Pancreas (tissue), 10 donors: ENCODE data around the gene PKHD1. TPM values are rescaled to one million over a fixed set of nuclear protein-coding genes. Genes with fewer than 3 reads are reported as not detected.
A peak's percentile ranks its signal among the peaks of the same experiment; 100 is the strongest.

Source experiments
- ATAC-seq, 4 donors: fragments of 200-7000 bp; cut with Tn5 transposase; one replicate each; pipeline versions ENCODE4 v1.8.0 to v1.9.1; 2020; ENCODE audit warnings: mild to moderate bottlenecking in 4 of 4, moderate library complexity in 4 of 4
- DNase-seq, 6 donors: peaks; one replicate each; pipeline ENCODE4 v3.0.0-alpha.2; 2020
- FAIRE-seq: peaks from 2 replicates; lab custom pipeline; 2012; peaks lifted over from hg19 to GRCh38; lab: Jason Lieb, UNC
- H3K27ac ChIP-seq, 4 donors: fragments of 200-600 bp; sonication (generic); 1 replicate in 3 of 4; 2 replicates in 1 of 4; pipeline versions ENCODE4 v1.5.0 to v1.8.0; 2020
- H3K27me3 ChIP-seq, 4 donors: fragments of 200-600 bp; one replicate each; pipeline ENCODE4 v1.8.0; 2021
- H3K36me3 ChIP-seq, 3 donors: fragments of 200-600 bp; sonication (generic) in 1 of 3; one replicate each; pipeline versions ENCODE4 v1.5.0 to v1.8.0; 2020 to 2021
- H3K4me1 ChIP-seq, 3 donors: fragments of 200-600 bp; one replicate each; pipeline ENCODE4 v1.8.0; 2021
- H3K4me3 ChIP-seq, 4 donors: fragments of 200-600 bp; sonication (generic) in 2 of 4; one replicate each; pipeline versions ENCODE4 v1.5.0 to v1.8.0; 2020 to 2021
- H3K9me3 ChIP-seq, 4 donors: fragments of 200-600 bp; one replicate each; pipeline ENCODE4 v1.8.0; 2021
- WGBS, 2 donors: extraction: QIAGEN DNeasy Blood & Tissue Kit; methylation state at CpG; one replicate each; pipeline ENCODE4 v1.1.7; 2013; 5-methylcytosine and 5-hydroxymethylcytosine counted together
- intact Hi-C, 3 donors: fragments of 100-400 bp; cut with DNase I; formaldehyde crosslinking; loops; one replicate each; pipeline versions ENCODE4 v1.11.1 to v1.14.2; 2022
- polyA plus RNA-seq, 2 donors: library from polyadenylated mRNA; stranded (reverse); fragments of 200-250 nt; gene quantifications; one replicate each; pipeline ENCODE4 v1.2.3, GENCODE V29; 2013
- total RNA-seq, 6 donors: library from RNA; stranded (reverse); fragmentation: NEBNext Ultra II Directional in 4 of 6; extraction: Animal tissue kit (Norgen Biotek cat#: 25700) in 4 of 6; gene quantifications; one replicate each; pipeline versions ENCODE4 v1.2.1 to v1.2.4, GENCODE V29; 2021 to 2023
- TF ChIP-seq, protein P1 (sequence below), 4 donors: fragments of 200-600 bp; sonication (generic) in 3 of 4; IDR thresholded peaks; one replicate each; pipeline versions ENCODE4 v1.5.0 to v1.8.0; 2021; ENCODE audit warnings: antibody characterized with exemption in 4 of 4
- donor health status: healthy with polysubstance abuse.
- donor health status: DM: no; HTN: no; CAD: no; lungs with moderate emphysema.
- donor health status: DM: no; HTN: no; CAD: no.
- donor health status: control.
- donor health status: control.
- donor health status: Bipolar disorder and iron deficiency.
- donor health status: DM: yes; HTN: yes; CAD: no.
- donor health status: DM: no; HTN: no; CAD: no.
- donor health status: DM: no; HTN: no; CAD: no.
- donor health status: DM: yes; HTN: yes; CAD: no.

Gene PKHD1
- total and polyA plus RNA-seq, 8 donors: 6.4 to 33.0 (median 16.3) TPM

DNA sequence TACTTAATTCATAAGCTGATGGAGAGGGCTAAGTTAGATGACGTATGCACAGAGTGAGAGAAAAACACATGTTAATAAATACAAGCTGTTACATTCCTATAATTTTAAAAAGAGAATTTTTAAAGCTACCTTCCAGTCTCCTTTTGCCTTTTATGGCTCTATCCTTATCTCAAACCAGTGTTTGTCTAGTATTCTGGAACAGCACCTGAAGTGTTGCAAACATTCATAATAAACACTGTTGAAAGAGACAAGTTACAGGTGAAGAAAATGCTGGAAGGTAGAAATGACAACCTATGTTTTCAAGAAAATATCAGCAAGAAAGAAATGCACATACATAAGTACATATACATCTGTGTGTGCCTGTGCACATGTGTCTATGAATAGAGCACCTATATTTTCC, 409.1 kb downstream of the PKHD1 start:
- H3K27me3 ChIP-seq: no peaks in the 10 kb centered on the region
- peak overlapping the region in 2 of 4 donors; percentile 52 to 63 for H3K27ac ChIP-seq
- DNase-seq (no peak), ATAC-seq (peak in 3 of 4 donors; percentile 24 to 58 (median 33)), FAIRE-seq (no peak)
- no peaks in the 10 kb centered on the region for H3K9me3 ChIP-seq
- 38 to 43% methylated on average over 1 of the region's 1 CpG for WGBS, 2 donors
- intact Hi-C loops: no loop called here
- no peak overlapping the region for H3K4me3 ChIP-seq
- H3K36me3 ChIP-seq: no peaks in the 10 kb centered on the region
- TF ChIP-seq, protein P1, sequence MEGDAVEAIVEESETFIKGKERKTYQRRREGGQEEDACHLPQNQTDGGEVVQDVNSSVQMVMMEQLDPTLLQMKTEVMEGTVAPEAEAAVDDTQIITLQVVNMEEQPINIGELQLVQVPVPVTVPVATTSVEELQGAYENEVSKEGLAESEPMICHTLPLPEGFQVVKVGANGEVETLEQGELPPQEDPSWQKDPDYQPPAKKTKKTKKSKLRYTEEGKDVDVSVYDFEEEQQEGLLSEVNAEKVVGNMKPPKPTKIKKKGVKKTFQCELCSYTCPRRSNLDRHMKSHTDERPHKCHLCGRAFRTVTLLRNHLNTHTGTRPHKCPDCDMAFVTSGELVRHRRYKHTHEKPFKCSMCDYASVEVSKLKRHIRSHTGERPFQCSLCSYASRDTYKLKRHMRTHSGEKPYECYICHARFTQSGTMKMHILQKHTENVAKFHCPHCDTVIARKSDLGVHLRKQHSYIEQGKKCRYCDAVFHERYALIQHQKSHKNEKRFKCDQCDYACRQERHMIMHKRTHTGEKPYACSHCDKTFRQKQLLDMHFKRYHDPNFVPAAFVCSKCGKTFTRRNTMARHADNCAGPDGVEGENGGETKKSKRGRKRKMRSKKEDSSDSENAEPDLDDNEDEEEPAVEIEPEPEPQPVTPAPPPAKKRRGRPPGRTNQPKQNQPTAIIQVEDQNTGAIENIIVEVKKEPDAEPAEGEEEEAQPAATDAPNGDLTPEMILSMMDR (IDR thresholded peaks at IDR 0.05): no peak
- H3K4me1 ChIP-seq: peaks cover 0 to 30% (median 12%) of the 10 kb centered on the region in 3 donors

DNA sequence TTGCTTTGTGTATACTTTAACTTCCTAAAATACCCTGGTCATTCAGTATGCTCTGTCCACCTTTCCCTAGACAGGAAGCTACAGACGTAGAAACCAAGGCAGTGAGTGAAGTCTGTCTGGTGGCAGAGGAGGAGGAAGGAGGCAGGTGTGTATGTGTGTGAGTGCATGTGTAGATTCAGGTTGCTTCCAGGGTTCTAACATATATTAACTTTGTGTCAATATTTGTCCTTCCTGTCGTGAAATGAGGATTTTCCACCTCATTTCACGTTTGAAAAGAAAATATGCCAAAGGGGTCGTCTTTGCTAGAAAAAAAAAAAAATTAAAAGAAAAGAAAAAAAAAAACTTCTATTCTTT, 411.5 kb downstream of the PKHD1 start:
- WGBS, 2 donors: 20% methylated on average over 4 of the region's 4 CpGs
- intact Hi-C loops: no loop called here

GRCh38 chr6:51675020-51675921, 412.1 kb downstream of the PKHD1 start:
- H3K36me3 ChIP-seq: no peaks in the 10 kb centered on the region
- H3K9me3 ChIP-seq: no peaks in the 10 kb centered on the region
- FAIRE-seq: no peak
- H3K4me3 ChIP-seq: no peak overlapping the region
- ATAC-seq: no peak
- peaks cover 0 to 30% (median 12%) of the 10 kb centered on the region in 3 donors for H3K4me1 ChIP-seq
- 65 to 73% methylated on average over 9 of the region's 9 CpGs for WGBS, 2 donors
- no peaks in the 10 kb centered on the region for H3K27me3 ChIP-seq
- intact Hi-C loops: no loop called here
- H3K27ac ChIP-seq: no peak overlapping the region
- TF ChIP-seq, protein P1 (IDR thresholded peaks at IDR 0.05): no peak
- no peak for DNase-seq

More for the DNA sequence above, 411.5 kb downstream of the PKHD1 start:
- Histone ChIP-seq H3K27ac (no peak overlapping the region), H3K9me3 (no peaks in the 10 kb centered on the region), H3K27me3 (no peaks in the 10 kb centered on the region), H3K4me1 (peaks cover 0 to 30% (median 12%) of the 10 kb centered on the region in 3 donors), H3K4me3 (no peak overlapping the region), H3K36me3 (no peaks in the 10 kb centered on the region)
- no peak for ATAC-seq
- DNase-seq: no peak
- TF ChIP-seq, protein P1 (IDR thresholded peaks at IDR 0.05): no peak
- no peak for FAIRE-seq

- intact Hi-C loops: no loop called here
- no peak for FAIRE-seq
These were observed 423.9 kb downstream of the PKHD1 start for GRCh38 chr6:51663525-51663924.

More at GRCh38 chr6:51663525-51663924, 423.9 kb downstream of the PKHD1 start:
- Histone ChIP-seq H3K4me1 (no peaks in the 10 kb centered on the region), H3K9me3 (no peaks in the 10 kb centered on the region), H3K36me3 (no peaks in the 10 kb centered on the region), H3K4me3 (no peak overlapping the region), H3K27me3 (no peaks in the 10 kb centered on the region), H3K27ac (no peak overlapping the region)
- DNase-seq (no peak), ATAC-seq (no peak)
- TF ChIP-seq, protein P1 (IDR thresholded peaks at IDR 0.05): no peak
